ENCODE results near the gene SLC6A16. TPM values are rescaled to one million over a fixed set of nuclear protein-coding genes. Genes with fewer than 3 reads are reported as not detected.
"Not testable (repeated sequence)": the region's sequence is repeated elsewhere in the genome, so short reads cannot be mapped to it uniquely, and the experiment has no call there.

Gene SLC6A16
- total RNA-seq, 1 experiment from 2014 or later: 42.6 TPM

- Histone ChIP-seq H3K27me3 (ENCODE audit: low read length) (no peaks in the 10 kb centered on the region), H3K79me2 (ENCODE audit: low read length) (no peaks in the 10 kb centered on the region), H3K9ac (ENCODE audit: low read length) (no peak overlapping the region), H4K20me1 (ENCODE audit: insufficient read depth, low read depth, low read length) (no peaks in the 10 kb centered on the region), H3K9me3 (ENCODE audit: low read length) (no peaks in the 10 kb centered on the region), H3K4me2 (ENCODE audit: low read depth, low read length, poor library complexity, severe bottlenecking) (no peak overlapping the region), H3K4me1 (ENCODE audit: low read length) (peaks cover 28% of the 10 kb centered on the region), H3K27ac (ENCODE audit: low read length) (no peak overlapping the region), H3K4me3 (ENCODE audit: low read length) (no peak overlapping the region), H3K36me3 (ENCODE audit: insufficient read depth, low read length) (peaks cover 42% of the 10 kb centered on the region), H3K9me2 (replicated peaks; ENCODE audit: insufficient read depth, low read length) (no peaks in the 10 kb centered on the region), H2AFZ (ENCODE audit: low read length) (no peak overlapping the region)
- DNase-seq: no peak
Measured at GRCh38 chr19:49290517-49290916, 34.5 kb downstream of the SLC6A16 start.

DNA sequence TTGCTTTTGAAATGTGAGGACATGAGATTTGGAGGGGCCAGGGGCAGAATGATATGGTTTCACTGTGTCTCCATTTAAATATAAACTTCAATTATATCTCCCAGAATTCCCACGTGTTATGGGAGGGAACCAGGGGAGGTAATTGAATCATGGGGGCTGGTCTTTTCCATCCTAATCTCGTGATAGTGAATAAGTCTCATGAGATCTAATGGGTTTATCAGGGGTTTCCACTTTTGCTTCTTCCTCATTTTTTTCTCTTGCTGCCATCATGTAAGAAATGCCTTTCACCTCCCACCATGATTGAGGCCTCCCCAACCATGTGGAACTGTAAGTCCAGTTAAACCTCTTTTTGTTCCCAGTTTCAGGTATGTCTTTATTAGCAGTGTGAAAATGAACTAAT lies 35.7 kb downstream of the SLC6A16 start:
- H4K20me1 ChIP-seq (ENCODE audit: insufficient read depth, low read depth, low read length); H3K27ac ChIP-seq (ENCODE audit: low read length); H3K4me2 ChIP-seq (ENCODE audit: low read depth, low read length, poor library complexity, severe bottlenecking); DNase-seq; H3K9ac ChIP-seq (ENCODE audit: low read length); H3K9me3 ChIP-seq (ENCODE audit: low read length); H2AFZ ChIP-seq (ENCODE audit: low read length); H3K9me2 ChIP-seq (replicated peaks; ENCODE audit: insufficient read depth, low read length); H3K4me3 ChIP-seq (ENCODE audit: low read length); H3K27me3 ChIP-seq (ENCODE audit: low read length); H3K79me2 ChIP-seq (ENCODE audit: low read length): not testable (repeated sequence)
- Histone ChIP-seq H3K36me3 (ENCODE audit: insufficient read depth, low read length) (peaks cover 37% of the 10 kb centered on the region), H3K4me1 (ENCODE audit: low read length) (peaks cover 33% of the 10 kb centered on the region)

- H4K20me1 ChIP-seq (ENCODE audit: insufficient read depth, low read depth, low read length); H3K4me3 ChIP-seq (ENCODE audit: low read length); H3K9me2 ChIP-seq (replicated peaks; ENCODE audit: insufficient read depth, low read length); H3K79me2 ChIP-seq (ENCODE audit: low read length); H3K27ac ChIP-seq (ENCODE audit: low read length); DNase-seq; H2AFZ ChIP-seq (ENCODE audit: low read length); H3K9me3 ChIP-seq (ENCODE audit: low read length); H3K9ac ChIP-seq (ENCODE audit: low read length); H3K27me3 ChIP-seq (ENCODE audit: low read length); H3K4me2 ChIP-seq (ENCODE audit: low read depth, low read length, poor library complexity, severe bottlenecking): not testable (repeated sequence)
- H3K36me3 ChIP-seq (ENCODE audit: insufficient read depth, low read length): peaks cover 26% of the 10 kb centered on the region
- peaks cover 33% of the 10 kb centered on the region for H3K4me1 ChIP-seq (ENCODE audit: low read length)
Measured at GRCh38 chr19:49288205-49288604, 36.8 kb downstream of the SLC6A16 start.

- Histone ChIP-seq H3K27me3 (ENCODE audit: low read length) (no peaks in the 10 kb centered on the region), H3K4me3 (ENCODE audit: low read length) (no peak overlapping the region), H3K4me2 (ENCODE audit: low read depth, low read length, poor library complexity, severe bottlenecking) (no peak overlapping the region), H3K36me3 (ENCODE audit: insufficient read depth, low read length) (peaks cover 16% of the 10 kb centered on the region), H3K9ac (ENCODE audit: low read length) (no peak overlapping the region), H3K4me1 (ENCODE audit: low read length) (peaks cover 33% of the 10 kb centered on the region), H3K27ac (ENCODE audit: low read length) (no peak overlapping the region), H4K20me1 (ENCODE audit: insufficient read depth, low read depth, low read length) (no peaks in the 10 kb centered on the region), H3K9me2 (replicated peaks; ENCODE audit: insufficient read depth, low read length) (no peaks in the 10 kb centered on the region), H3K79me2 (ENCODE audit: low read length) (no peaks in the 10 kb centered on the region), H3K9me3 (ENCODE audit: low read length) (no peaks in the 10 kb centered on the region), H2AFZ (ENCODE audit: low read length) (no peak overlapping the region)
- no peak for DNase-seq
Measured at GRCh38 chr19:49287141-49287770, 37.7 kb downstream of the SLC6A16 start.

GRCh38 chr19:49282184-49282583 lies 42.8 kb downstream of the SLC6A16 start:
- Histone ChIP-seq H3K36me3 (ENCODE audit: insufficient read depth, low read length) (no peaks in the 10 kb centered on the region), H3K4me1 (ENCODE audit: low read length) (peaks cover 22% of the 10 kb centered on the region), H2AFZ (ENCODE audit: low read length) (no peak overlapping the region), H3K9me2 (replicated peaks; ENCODE audit: insufficient read depth, low read length) (no peaks in the 10 kb centered on the region), H3K27ac (ENCODE audit: low read length) (no peak overlapping the region), H3K9me3 (ENCODE audit: low read length) (no peaks in the 10 kb centered on the region), H3K4me2 (ENCODE audit: low read depth, low read length, poor library complexity, severe bottlenecking) (no peak overlapping the region), H3K79me2 (ENCODE audit: low read length) (no peaks in the 10 kb centered on the region), H3K9ac (ENCODE audit: low read length) (no peak overlapping the region), H3K27me3 (ENCODE audit: low read length) (no peaks in the 10 kb centered on the region), H3K4me3 (ENCODE audit: low read length) (no peak overlapping the region), H4K20me1 (ENCODE audit: insufficient read depth, low read depth, low read length) (no peaks in the 10 kb centered on the region)
- DNase-seq: no peak

- Histone ChIP-seq H3K9me3 (ENCODE audit: low read length) (peaks cover under 1% of the 10 kb centered on the region; the same call in 1 of the 2 replicates), H3K4me1 (ENCODE audit: low read length) (no peaks in the 10 kb centered on the region; the same call in 1 of the 2 replicates), H3K4me3 (ENCODE audit: low read length) (no peak overlapping the region), H3K9ac (ENCODE audit: low read length) (no peak overlapping the region), H4K20me1 (ENCODE audit: insufficient read depth, low read depth, low read length) (no peaks in the 10 kb centered on the region), H3K27ac (ENCODE audit: low read length) (no peak overlapping the region), H3K27me3 (ENCODE audit: low read length) (no peaks in the 10 kb centered on the region), H3K36me3 (ENCODE audit: insufficient read depth, low read length) (no peaks in the 10 kb centered on the region), H3K9me2 (replicated peaks; ENCODE audit: insufficient read depth, low read length) (no peaks in the 10 kb centered on the region), H2AFZ (ENCODE audit: low read length) (no peak overlapping the region), H3K79me2 (ENCODE audit: low read length) (no peaks in the 10 kb centered on the region), H3K4me2 (ENCODE audit: low read depth, low read length, poor library complexity, severe bottlenecking) (no peak overlapping the region)
- no peak for DNase-seq
Measured at GRCh38 chr19:49272204-49272603, 52.8 kb downstream of the SLC6A16 start.

- Histone ChIP-seq H3K9ac (ENCODE audit: low read length) (no peak overlapping the region), H3K27me3 (ENCODE audit: low read length) (no peaks in the 10 kb centered on the region), H3K79me2 (ENCODE audit: low read length) (no peaks in the 10 kb centered on the region), H3K36me3 (ENCODE audit: insufficient read depth, low read length) (no peaks in the 10 kb centered on the region), H3K9me2 (replicated peaks; ENCODE audit: insufficient read depth, low read length) (no peaks in the 10 kb centered on the region), H3K9me3 (ENCODE audit: low read length) (peaks cover 4% of the 10 kb centered on the region), H4K20me1 (ENCODE audit: insufficient read depth, low read depth, low read length) (no peaks in the 10 kb centered on the region), H3K4me1 (ENCODE audit: low read length) (peaks cover 2% of the 10 kb centered on the region; the same call in 1 of the 2 replicates), H3K4me2 (ENCODE audit: low read depth, low read length, poor library complexity, severe bottlenecking) (no peak overlapping the region), H2AFZ (ENCODE audit: low read length) (0 out of 2 replicates have a peak overlapping the region, but pooled peaks have one; percentile 8), H3K27ac (ENCODE audit: low read length) (no peak overlapping the region), H3K4me3 (ENCODE audit: low read length) (no peak overlapping the region)
- no peak for DNase-seq
Measured at GRCh38 chr19:49271080-49271753, 53.8 kb downstream of the SLC6A16 start.

GRCh38 chr19:49266409-49266808 lies 58.6 kb downstream of the SLC6A16 start:
- not testable (repeated sequence) for H3K27me3 ChIP-seq (ENCODE audit: low read length); H3K9me2 ChIP-seq (replicated peaks; ENCODE audit: insufficient read depth, low read length); H3K27ac ChIP-seq (ENCODE audit: low read length); H3K4me2 ChIP-seq (ENCODE audit: low read depth, low read length, poor library complexity, severe bottlenecking); H3K4me1 ChIP-seq (ENCODE audit: low read length); H4K20me1 ChIP-seq (ENCODE audit: insufficient read depth, low read depth, low read length); H3K36me3 ChIP-seq (ENCODE audit: insufficient read depth, low read length); H3K9ac ChIP-seq (ENCODE audit: low read length); H3K4me3 ChIP-seq (ENCODE audit: low read length); H2AFZ ChIP-seq (ENCODE audit: low read length); H3K79me2 ChIP-seq (ENCODE audit: low read length)
- H3K9me3 ChIP-seq (ENCODE audit: low read length): peaks cover 21% of the 10 kb centered on the region
- DNase-seq: peak; percentile 85
